IPS DF 4.7 (cell line): Measurements from ENCODE around the gene MAK.
A peak's percentile ranks its signal among the peaks of the same experiment; 100 is the strongest.
"Not testable (repeated sequence)": the region's sequence is repeated elsewhere in the genome, so short reads cannot be mapped to it uniquely, and the experiment has no call there.

Source experiments
- DNase-seq: peaks from one replicate; pipeline ENCODE4 v3.0.0-alpha.2; 2013; ENCODE audit warnings: low spot score; ENCODE audit errors: extremely low read depth

The MAK gene

GRCh38 chr6:10725044-10725443 lies 113.3 kb downstream of the MAK start:
- DNase-seq: no peak

DNA sequence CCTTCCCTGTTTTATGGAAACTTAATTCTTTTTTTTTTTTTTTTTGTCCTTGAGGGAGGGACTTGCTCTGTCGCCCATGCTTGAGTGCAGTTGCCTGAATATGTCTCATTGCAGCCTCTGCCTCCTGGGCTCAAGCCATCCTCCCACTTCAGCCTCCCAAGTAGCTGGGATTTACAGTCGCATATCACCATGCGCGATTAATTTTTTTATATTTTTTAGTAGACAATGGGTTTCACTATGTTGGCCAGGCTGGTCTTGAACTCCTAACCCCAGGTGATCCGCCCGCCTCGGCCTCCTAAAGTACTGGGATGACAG lies 114.8 kb downstream of the MAK start:
- no peak for DNase-seq

- DNase-seq: peak; percentile 93
These were observed 115.3 kb downstream of the MAK start, which contains the start of gene TMEM14C for GRCh38 chr6:10722820-10723566. Gene TMEM14C (plus strand): TSS chr6:10723070. CDS start chr6:10724614, 1,544 bp downstream.

DNA sequence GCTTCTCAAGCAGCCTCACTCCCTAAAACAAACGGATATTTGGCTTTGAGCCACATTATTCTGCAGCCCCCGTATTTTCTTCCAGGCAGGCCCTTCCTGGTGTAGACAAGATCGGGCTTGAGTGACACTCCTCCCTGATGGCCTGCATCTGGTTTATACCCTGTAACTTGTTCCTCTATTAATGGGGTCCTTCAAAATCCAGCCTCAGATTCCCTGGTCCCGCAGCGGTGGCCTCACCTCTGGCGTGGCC lies 115.8 kb downstream of the MAK start:
- no peak for DNase-seq

DNA sequence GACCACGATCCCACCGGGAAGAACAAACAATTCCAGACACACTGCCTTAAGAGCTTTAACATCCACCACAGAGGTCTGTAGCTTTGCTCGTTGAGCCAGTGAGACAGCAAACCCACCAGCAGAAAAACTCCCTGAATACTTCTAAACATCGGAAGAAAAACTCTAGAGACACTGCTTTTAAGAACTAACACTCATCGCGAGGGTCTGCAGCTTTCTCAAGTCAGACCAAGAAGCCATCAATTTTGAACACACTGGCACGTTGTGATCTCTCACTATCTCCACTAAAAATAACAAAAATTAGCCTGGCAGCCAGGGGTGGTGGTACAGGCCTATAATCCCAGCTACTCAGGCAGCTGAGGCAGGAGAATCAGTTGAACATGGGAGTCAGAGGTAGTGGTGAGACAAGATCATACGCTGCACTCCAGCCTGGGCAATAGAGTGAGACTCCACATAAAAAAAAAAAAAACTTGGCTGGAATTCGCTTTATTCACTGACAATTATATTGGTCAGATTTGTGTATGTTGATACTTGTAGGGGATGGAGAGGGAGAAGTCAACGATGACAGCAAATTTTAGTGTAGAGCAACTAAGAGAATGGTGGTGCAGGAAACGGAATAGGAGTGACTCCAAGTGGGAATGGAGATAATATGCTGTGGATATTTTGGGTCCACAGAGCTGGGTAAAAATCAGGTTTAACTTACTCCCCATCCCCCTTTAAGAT lies 116.3 kb downstream of the MAK start:
- DNase-seq: no peak

DNA sequence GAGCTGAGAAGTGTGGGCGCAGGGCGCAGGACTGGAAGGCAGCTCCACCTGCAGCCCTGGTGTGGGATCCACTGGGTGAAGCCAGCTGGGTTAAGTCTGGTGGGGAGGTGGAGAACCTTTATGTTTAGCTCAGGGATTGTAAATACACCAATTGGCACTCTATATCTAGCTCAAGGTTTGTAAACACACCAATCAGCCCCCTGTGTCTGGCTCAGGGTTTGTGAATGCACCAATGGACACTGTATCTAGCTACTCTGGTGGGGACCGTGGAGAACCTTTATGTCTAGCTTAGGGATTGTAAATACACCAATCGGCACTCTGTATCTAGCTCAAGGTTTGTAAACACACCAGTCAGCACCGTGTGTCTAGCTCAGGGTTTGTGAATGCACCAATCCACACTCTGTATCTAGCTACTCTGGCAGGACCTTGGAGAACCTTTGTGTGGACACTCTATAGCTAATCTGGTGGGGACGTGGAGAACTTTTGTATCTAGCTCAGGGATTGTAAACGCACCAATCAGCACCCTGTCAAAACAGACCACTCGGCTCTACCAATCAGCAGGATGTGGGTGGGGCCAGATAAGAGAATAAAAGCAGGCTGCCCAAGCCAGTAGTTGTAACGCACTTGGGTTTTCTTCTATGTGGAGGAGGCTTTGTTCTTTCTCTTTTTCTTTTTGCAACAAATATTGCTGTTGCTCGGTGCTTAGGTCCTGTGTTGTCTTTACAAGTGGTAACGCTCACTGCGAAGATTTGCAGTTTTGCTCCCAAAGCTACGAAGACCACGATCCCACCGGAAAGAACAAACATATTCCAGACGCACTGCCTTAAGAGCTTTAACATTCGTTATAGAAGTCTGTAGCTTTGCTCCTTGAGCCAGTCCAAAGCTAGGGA lies 117.1 kb downstream of the MAK start:
- not testable (repeated sequence) for DNase-seq

GRCh38 chr6:10720265-10720959 lies 117.9 kb downstream of the MAK start:
- no peak for DNase-seq

- DNase-seq: no peak
These were observed 118.4 kb downstream of the MAK start for GRCh38 chr6:10719964-10720264.

DNA sequence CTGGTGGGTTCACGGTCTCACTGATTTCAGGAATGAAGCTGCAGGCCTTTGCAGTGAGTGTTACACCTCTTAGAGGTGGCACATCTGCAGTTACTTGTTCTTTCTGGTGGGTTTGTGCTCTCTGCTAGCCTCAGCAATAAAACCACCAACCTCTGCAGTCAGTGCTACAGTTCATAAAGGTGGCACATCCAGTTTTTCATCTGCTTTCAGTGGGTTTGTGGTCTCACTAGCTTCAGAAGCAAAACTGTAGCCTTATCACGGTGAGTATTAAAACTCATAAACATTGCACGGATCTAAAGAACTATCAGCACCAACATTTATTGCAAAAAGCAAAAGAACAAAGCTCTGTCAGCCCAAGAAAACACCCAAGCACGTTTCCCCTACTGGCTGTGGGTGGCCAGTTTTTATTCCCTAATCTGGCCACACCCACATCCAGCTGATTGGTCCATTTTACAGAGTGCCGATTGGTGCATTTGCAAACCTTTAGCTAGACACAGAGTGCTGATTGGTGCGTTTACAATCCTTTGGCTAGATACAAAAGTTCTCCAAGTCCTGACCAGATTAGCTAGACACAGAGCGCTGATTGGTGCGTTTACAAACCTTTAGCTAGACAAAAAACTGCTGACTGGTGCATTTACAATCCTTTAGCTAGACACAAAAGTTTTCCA lies 118.9 kb downstream of the MAK start:
- DNase-seq: no peak

DNA sequence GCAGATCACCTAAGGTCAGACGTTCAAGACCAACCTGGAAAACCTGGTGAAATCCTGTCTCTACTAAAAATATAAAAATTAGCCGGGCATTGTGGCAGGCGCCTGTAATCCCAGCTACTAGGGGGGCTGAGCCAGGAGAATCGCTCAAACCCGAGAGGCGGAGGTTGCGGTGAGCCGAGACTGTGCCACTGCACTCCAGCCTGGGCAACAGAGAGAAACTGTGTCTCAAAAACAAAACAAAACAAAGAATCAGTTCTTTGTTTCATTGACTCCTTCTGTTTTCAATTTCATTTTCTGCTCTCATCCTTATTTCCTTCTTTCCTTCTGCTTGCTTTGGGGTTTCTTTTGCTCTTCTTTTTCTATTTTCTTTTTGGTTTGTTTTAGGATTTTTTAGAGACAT lies 124.4 kb downstream of the MAK start:
- no peak for DNase-seq
